GM12878 (cell line): ENCODE measurements around the gene EGFL8. TPM values are rescaled to one million over a fixed set of nuclear protein-coding genes. Genes with fewer than 3 reads are reported as not detected.

Source experiments
- ATAC-seq: fragments of 200-7000 bp; cut with Tn5 transposase; 3 replicates; pipeline ENCODE4 v1.9.1; 2020; ENCODE audit warnings: mild to moderate bottlenecking, moderate library complexity
- BruUV-seq: library from RNA; stranded (reverse); fragments of 400-500 nt; replicated peaks from 2 replicates; lab custom pipeline; 2021; lab: Mats Ljungman, UMichigan
- CTCF ChIA-PET: fragments of 300-600 bp; sonication (Branson Sonifier 250); formaldehyde crosslinking; extraction: SDS; loops from one replicate; lab custom pipeline; 2021; ENCODE audit warnings: inconsistent platforms; lab: Yijun Ruan, JAX
- POLR2A ChIA-PET: fragments of 350-600 bp; formaldehyde crosslinking; extraction: SDS; loops from one replicate; lab custom pipeline; 2021; ENCODE audit warnings: inconsistent platforms; lab: Charles Lee
- RAD21 ChIA-PET: fragments of 300-600 bp; sonication (Branson Sonifier 250); formaldehyde crosslinking; loops from one replicate; lab custom pipeline; 2023; ENCODE audit warnings: antibody characterized with exemption; ENCODE audit not compliant: unreplicated experiment; lab: Charles Lee
- SMC1A ChIA-PET: fragments of 300-600 bp; sonication (Branson Sonifier 250); formaldehyde crosslinking; loops from one replicate; lab custom pipeline; 2023; ENCODE audit not compliant: unreplicated experiment, uncharacterized antibody; lab: Charles Lee
- DNase-seq: peaks from one replicate; pipeline ENCODE4 v3.0.0-alpha.2; 2011; ENCODE audit warnings: low read depth, low spot score
- FAIRE-seq: peaks from 3 replicates; lab custom pipeline; 2011; peaks lifted over from hg19 to GRCh38; lab: Jason Lieb, UNC
- H2AFZ ChIP-seq: 2 replicates; pipeline ENCODE4 v1.6.0; 2011; ENCODE audit warnings: low read depth, low read length, control low read depth; ENCODE audit not compliant: control insufficient read depth
- H3K27ac ChIP-seq: 2 replicates; pipeline ENCODE4 v1.5.1; 2011; ENCODE audit warnings: control low read depth; ENCODE audit not compliant: control insufficient read depth, insufficient read depth
- H3K27me3 ChIP-seq, 2 experiments: replicated peaks in 1 of 2; 2 replicates each; pipeline versions ENCODE4 v1.6.0 to v1.6.1; 2011; ENCODE audit warnings: low read length in 1 of 2; ENCODE audit not compliant: control insufficient read depth in 2 of 2, insufficient read depth in 2 of 2
- H3K36me3 ChIP-seq, 2 experiments: 2 replicates each; pipeline ENCODE4 v1.5.1; 2011; ENCODE audit warnings: low read length in 1 of 2; ENCODE audit not compliant: control insufficient read depth in 2 of 2, insufficient read depth in 2 of 2
- H3K4me1 ChIP-seq: 2 replicates; pipeline ENCODE4 v1.6.1; 2011; ENCODE audit warnings: mild to moderate bottlenecking, low read length, moderate library complexity, mixed read lengths; ENCODE audit not compliant: control insufficient read depth, insufficient read depth
- H3K4me2 ChIP-seq: 2 replicates; pipeline ENCODE4 v1.6.0; 2011; ENCODE audit warnings: control low read depth; ENCODE audit not compliant: control insufficient read depth, insufficient read depth
- H3K4me3 ChIP-seq: fragments of 200-600 bp; sonication (generic); 2 replicates; pipeline ENCODE4 v1.5.1; 2016
- H3K79me2 ChIP-seq: 2 replicates; pipeline ENCODE4 v1.6.0; 2011; ENCODE audit warnings: low read length; ENCODE audit not compliant: control insufficient read depth, insufficient read depth
- H3K9ac ChIP-seq: 2 replicates; pipeline ENCODE4 v1.8.0; 2011; ENCODE audit warnings: low read length, control low read depth, mixed read lengths; ENCODE audit not compliant: control insufficient read depth, insufficient read depth
- H3K9me3 ChIP-seq: replicated peaks from 3 replicates; pipeline ENCODE4 v1.5.1; 2011; ENCODE audit warnings: mild to moderate bottlenecking, low read length; ENCODE audit not compliant: control insufficient read depth, insufficient read depth
- H4K20me1 ChIP-seq: 2 replicates; pipeline ENCODE4 v1.6.0; 2011; ENCODE audit not compliant: control insufficient read depth, insufficient read depth
- MLLT1 ChIP-seq: fragments of 450-650 bp; IDR thresholded peaks from 2 replicates; pipeline ENCODE4 v1.6.1; 2016; ENCODE audit warnings: mild to moderate bottlenecking
- STAT1 ChIP-seq: fragments of 450-650 bp; conservative IDR thresholded peaks from 2 replicates; pipeline ENCODE4 v1.6.1; 2014; ENCODE audit warnings: antibody characterized with exemption, mild to moderate bottlenecking
- SUZ12 ChIP-seq: fragments of 200-600 bp; sonication (generic); IDR thresholded peaks from one replicate; pipeline ENCODE4 v1.6.1; 2018; ENCODE audit warnings: antibody characterized with exemption, mild to moderate bottlenecking; ENCODE audit not compliant: unreplicated experiment
- ZNF687 ChIP-seq: fragments of 450-650 bp; IDR thresholded peaks from 2 replicates; pipeline ENCODE4 v1.6.1; 2017; ENCODE audit warnings: mild to moderate bottlenecking, moderate library complexity
- WGBS: methylation state at CpG from one replicate; pipeline ENCODE4 v1.1.6; 2016; ENCODE audit warnings: low lambda C conversion rate; ENCODE audit not compliant: insufficient replicate concordance, insufficient coverage; ENCODE audit errors: missing lambda C conversion rate; 5-methylcytosine and 5-hydroxymethylcytosine counted together
- in situ Hi-C: fragments of 300-500 bp; cut with MboI; formaldehyde crosslinking; loops from 9 replicates; pipeline ENCODE4 v1.14.3; 2018; ENCODE audit warnings: mixed read lengths
- intact Hi-C: fragments of 100-400 bp; cut with micrococcal nuclease; formaldehyde crosslinking; loops from one replicate; pipeline ENCODE4 v1.14.2; 2022; ENCODE audit not compliant: unreplicated experiment
- polyA plus RNA-seq, 11 experiments: library from polyadenylated mRNA; depleted of rRNA in 4 of 11; unstranded in 6 of 11; stranded (reverse) in 5 of 11; fragments of >200 nt; fragmentation: Nextera tagmentation in 4 of 11; fragmentation: Illumina TruSeq in 1 of 11; extraction: Ambion mirVana in 4 of 11; extraction: Trizol in 1 of 11; gene quantifications; 1 replicate in 1 of 11; 2 replicates in 10 of 11; pipeline versions ENCODE4 v1.2.1 to v1.2.3, GENCODE V29; 2011 to 2016; ENCODE audit warnings: inconsistent platforms in 2 of 11, missing spikeins in 2 of 11, low read depth in 1 of 11
- total RNA-seq, 4 experiments: library from RNA; depleted of rRNA in 3 of 4; stranded (reverse); fragments of >200 nt in 3 of 4; fragmentation: Illumina TruSeq in 1 of 4; extraction: Trizol in 1 of 4; gene quantifications; 2 replicates each; pipeline versions ENCODE4 v1.2.1 to v1.2.3, GENCODE V29; 2013 to 2021

Gene EGFL8
- total and polyA plus RNA-seq, 10 of the 15 experiments (the other 5 are each of a cell fraction or from before 2014, with no cell fraction given): 0.07 to 3.5 (median 1.4) TPM

- no peaks in the 10 kb centered on the region for H3K4me1 ChIP-seq
- no peak overlapping the region for H3K27ac ChIP-seq
- no peaks in the 10 kb centered on the region; a peak in 2 of 4 replicates for H3K27me3 ChIP-seq
- RAD21 ChIA-PET: no interaction called here
- DNase-seq (no peak), FAIRE-seq (no peak), ATAC-seq (no peak)
- H3K9ac ChIP-seq: no peak overlapping the region
- in situ Hi-C loops (no loop called here), intact Hi-C loops (no loop called here)
- 29% methylated on average over 1 of the region's 1 CpG for WGBS
- BruUV-seq: no TSS peak
- CTCF ChIA-PET: interaction anchor here (1.2 kb wide), 1 partner anchor 588 kb away, joined by 4 read pairs; no protein-coding TSS in a partner anchor
- H3K4me2 ChIP-seq: no peak overlapping the region
- no peaks in the 10 kb centered on the region for H4K20me1 ChIP-seq
- SMC1A ChIA-PET: interaction anchor here (0.6 to 1.5 kb wide), 2 partner anchors 11 to 13 kb away, joined by 3 read pairs; no protein-coding TSS in a partner anchor
- no peaks in the 10 kb centered on the region for H3K36me3 ChIP-seq
- TF ChIP-seq SUZ12: no peak
- TF ChIP-seq STAT1: no peak
- TF ChIP-seq ZNF687: no peak
- TF ChIP-seq MLLT1: no peak
- no peaks in the 10 kb centered on the region for H3K9me3 ChIP-seq
- H2AFZ ChIP-seq: no peak overlapping the region
- no peak overlapping the region for H3K4me3 ChIP-seq
- POLR2A ChIA-PET: no interaction called here
- no peaks in the 10 kb centered on the region for H3K79me2 ChIP-seq
Observed at GRCh38 chr6:32208996-32209395, 44.6 kb downstream of the EGFL8 start.
